GM18508 (cell line): ENCODE results near the gene RAPGEF4.

Source experiments
- ATAC-seq: cut with Tn5 transposase; IDR thresholded peaks from one replicate; pipeline ENCODE4 v1.9.1; 2021; ENCODE audit warnings: moderate number of reproducible peaks; ENCODE audit not compliant: insufficient read depth, unreplicated experiment

RAPGEF4 gene

GRCh38 chr2:172985139-172985892 lies 249.7 kb downstream of the RAPGEF4 start:
- ATAC-seq: no peak

- ATAC-seq: no peak
These were observed 250.4 kb downstream of the RAPGEF4 start for GRCh38 chr2:172986040-172986439.

DNA sequence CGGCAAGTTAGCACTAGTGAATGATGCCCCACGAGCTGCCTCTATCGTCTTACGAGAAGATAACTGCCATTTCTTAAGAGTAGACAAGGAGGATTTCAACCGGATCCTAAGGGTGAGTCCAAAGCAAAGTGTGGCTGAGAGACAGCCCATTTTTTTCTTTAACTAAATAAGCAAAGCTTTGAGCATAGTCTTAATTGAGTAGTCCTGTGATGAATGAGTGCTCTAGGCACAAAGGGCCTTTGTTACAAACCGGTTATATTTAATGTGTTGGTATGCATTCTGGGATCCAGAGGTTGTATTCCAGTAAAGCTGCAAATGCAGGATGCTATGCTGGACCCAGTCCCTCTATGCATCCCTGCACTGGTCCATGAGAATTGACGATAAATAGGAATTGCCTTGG lies 253.1 kb downstream of the RAPGEF4 start:
- ATAC-seq: no peak

GRCh38 chr2:172991031-172991430 lies 255.4 kb downstream of the RAPGEF4 start:
- ATAC-seq: no peak

- no peak for ATAC-seq
These were observed 257.5 kb downstream of the RAPGEF4 start for GRCh38 chr2:172993139-172993538.

- ATAC-seq: no peak
These were observed 258.5 kb downstream of the RAPGEF4 start for GRCh38 chr2:172993931-172994717.

DNA sequence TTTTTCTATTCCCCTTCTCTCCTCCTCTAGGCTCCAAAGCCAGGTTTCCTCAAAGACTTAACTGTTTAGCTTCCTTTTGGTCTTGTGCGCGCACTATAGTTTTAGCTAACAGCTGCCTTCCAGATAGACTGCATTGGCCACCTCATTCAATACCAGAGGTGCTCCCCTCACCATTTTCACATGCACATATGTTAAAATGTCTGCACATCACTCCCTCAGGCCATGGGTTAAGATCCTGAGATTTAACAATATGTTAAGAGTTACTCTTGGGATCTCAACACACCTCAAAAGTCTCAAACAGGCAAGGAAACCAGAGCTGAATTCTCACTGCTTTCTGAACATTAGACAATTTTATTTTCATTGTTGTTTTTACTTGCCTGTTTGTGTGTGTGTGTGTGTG lies 259.2 kb downstream of the RAPGEF4 start:
- ATAC-seq: no peak

GRCh38 chr2:172995323-172996244 lies 259.9 kb downstream of the RAPGEF4 start:
- no peak for ATAC-seq

GRCh38 chr2:172996387-172996961 lies 260.8 kb downstream of the RAPGEF4 start:
- no peak for ATAC-seq

GRCh38 chr2:172997031-172997430 lies 261.4 kb downstream of the RAPGEF4 start:
- no peak for ATAC-seq

DNA sequence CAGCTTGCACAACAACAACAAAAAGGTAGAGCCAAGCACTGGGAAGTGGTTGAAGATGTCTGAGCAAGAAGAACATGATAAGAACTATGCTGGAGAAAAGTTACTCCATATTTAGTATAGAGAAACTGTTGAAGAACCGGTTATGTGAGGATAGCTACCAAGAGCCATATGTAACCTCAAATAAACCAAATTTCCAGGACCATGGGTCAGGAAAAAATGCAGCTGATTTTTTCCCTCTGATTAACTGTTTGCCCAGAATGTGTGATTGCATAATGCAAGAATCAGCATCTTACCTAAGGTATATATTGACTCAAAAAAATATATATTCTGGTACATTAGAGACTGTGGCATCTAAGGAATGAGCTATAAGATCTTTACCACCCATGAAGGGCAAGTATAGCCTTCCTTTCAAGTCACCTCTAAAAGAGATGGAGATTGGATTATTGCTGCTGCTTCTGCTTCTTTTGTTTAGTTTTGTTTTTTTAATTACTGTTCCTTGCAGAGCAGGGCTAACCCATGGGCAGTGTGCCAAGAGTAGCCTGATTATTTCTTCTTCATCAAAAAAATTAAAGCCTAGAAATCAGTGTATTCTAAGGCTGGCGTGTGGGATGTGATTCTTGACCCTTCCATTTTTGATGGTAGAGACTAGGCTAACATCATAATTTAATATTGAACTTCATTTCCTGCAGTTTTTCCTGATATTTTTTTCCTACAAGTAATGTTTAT lies 263.1 kb downstream of the RAPGEF4 start:
- no peak for ATAC-seq

DNA sequence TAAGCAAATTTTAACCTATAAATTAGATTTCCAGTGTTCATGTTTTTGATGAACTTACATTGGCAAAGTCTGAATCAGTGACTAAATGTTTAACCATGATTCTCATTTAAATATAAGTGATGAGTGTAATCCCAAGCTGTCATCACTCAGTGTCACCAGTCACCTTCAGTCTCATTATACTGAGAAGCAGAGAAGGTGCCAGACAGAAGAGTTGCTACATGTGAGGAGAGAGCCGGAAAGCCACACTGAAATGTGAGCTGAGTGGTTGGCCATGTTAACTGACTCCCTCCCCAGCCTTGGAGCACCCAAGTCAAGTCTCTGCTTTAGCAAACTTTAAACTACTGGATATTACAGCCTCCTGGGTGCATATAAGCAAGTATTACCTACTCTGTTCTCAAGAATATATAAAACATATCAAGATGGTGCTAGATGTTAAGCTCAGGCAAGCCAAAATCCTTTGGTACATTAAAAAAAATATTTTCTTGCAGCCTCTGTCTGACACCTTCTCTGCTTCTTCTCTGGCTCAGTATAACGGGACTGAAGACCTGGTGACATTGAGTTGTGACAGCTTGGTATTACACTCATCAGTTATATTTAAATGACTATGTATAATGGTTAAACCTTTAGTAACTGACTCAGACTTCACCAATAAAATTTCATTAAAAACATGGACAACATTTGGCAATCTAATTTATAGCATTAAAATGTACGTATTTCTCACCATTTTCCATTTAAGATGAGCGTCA lies 264.2 kb downstream of the RAPGEF4 start:
- ATAC-seq: no peak

GRCh38 chr2:173001664-173002604 lies 266.3 kb downstream of the RAPGEF4 start:
- ATAC-seq: no peak

DNA sequence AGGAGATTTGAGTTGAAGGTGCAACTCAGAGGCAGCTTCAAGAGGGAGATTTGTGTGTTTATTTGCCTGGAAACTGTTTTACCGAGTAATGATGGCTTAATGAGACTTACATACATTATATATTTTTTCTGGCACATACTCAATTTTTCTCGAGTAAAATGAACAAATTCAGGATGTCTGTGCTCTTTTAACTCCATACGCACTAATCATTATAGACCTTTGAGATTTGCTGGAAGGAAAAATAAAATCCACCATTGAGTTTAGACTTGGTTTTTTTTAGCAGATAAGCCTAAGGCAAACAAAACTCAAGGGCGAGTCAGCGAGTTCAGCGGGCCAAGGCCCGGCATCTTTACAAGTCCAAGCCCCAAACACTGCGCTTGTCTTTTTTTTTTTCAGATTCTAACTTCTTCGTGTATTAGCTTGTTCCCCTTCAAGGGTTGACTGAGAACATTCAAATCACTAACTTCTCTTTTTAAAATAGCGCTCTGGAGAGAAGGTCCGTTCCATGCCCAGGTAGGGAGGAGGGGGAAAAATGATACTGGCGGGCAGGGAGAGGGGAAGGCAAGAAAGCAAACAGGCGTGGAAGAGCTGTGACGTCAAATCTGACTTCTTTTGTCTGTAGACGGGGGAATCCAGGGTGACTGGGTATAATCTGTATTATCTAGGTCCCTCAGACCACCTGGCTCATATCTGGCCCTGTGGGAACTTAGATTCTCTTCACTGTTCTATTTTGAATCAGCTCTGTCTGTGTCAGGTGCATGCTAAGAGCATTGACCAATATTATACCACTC lies 267.3 kb downstream of the RAPGEF4 start:
- ATAC-seq: no peak

GRCh38 chr2:173008786-173009185 lies 273.1 kb downstream of the RAPGEF4 start:
- ATAC-seq: no peak

- ATAC-seq: no peak
These were observed 274.6 kb downstream of the RAPGEF4 start for GRCh38 chr2:173010233-173010632.

GRCh38 chr2:173016451-173016850 lies 280.8 kb downstream of the RAPGEF4 start:
- ATAC-seq: no peak
